HG03139 (cell line): ENCODE data around the gene CARD18.
"Not testable (repeated sequence)": the region's sequence is repeated elsewhere in the genome, so short reads cannot be mapped to it uniquely, and the experiment has no call there.

Experiments
- ATAC-seq: cut with Tn5 transposase; IDR thresholded peaks from one replicate; pipeline ENCODE4 v1.9.1; 2021; ENCODE audit not compliant: unreplicated experiment

The CARD18 gene

GRCh38 chr11:105135883-105136282, 3.7 kb downstream of the CARD18 start:
- no peak for ATAC-seq

GRCh38 chr11:105132716-105133511, 6.7 kb downstream of the CARD18 start:
- ATAC-seq: no peak

DNA sequence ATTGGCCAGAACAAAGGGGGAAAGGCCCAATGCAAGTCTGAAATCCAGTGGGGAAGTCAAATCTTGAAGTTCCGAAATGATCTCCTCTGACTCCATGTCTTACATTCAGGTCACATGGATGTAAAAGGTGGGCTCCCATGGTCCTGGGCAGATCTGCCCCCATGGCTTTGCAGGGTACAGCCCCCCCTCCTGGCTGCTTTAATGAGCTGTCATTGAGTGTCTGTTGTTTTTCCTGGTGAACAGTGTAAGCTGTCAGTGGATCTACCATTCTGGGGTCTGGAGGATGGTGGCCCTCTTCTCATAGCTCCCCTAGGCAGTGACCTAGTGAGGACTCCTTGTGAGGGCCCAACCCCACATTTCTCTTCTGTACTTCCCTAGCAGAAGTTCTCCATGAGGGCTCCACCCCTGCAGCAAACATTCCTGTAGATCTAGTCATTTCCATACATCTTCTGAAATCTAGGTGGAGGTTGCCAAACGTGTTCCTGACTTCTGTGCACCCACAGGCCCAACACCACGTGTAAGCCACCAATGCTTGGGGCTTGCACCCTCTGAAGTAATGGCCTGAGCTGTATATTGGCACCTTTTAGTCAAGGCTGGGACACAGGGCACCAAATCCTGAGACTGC, 9.3 kb downstream of the CARD18 start:
- ATAC-seq: no peak

GRCh38 chr11:105124756-105125155, 14.8 kb downstream of the CARD18 start:
- no peak for ATAC-seq

GRCh38 chr11:105111145-105111944, 28.2 kb downstream of the CARD18 start:
- no peak for ATAC-seq

GRCh38 chr11:105110688-105111030, 28.9 kb downstream of the CARD18 start:
- ATAC-seq: no peak

GRCh38 chr11:105109855-105110687, 29.5 kb downstream of the CARD18 start:
- ATAC-seq: no peak

DNA sequence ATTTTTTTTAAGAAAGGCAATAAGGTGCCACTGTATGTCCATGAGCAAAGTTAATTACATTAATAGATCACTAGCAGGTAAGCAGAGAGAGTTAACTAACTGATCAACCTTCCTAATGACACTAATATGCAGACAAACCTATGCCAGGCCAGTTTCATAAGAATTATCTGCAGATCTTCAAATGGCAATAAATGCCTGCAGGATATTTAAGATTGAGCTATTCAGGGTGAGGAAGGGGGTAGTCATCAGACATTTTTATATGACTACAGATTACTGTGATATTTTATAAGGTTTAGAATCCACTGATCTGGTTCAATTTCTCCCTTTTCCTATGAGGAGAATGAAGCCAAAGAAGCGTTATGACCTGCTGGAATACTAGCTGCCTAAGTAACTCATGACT, 30.2 kb downstream of the CARD18 start:
- no peak for ATAC-seq

DNA sequence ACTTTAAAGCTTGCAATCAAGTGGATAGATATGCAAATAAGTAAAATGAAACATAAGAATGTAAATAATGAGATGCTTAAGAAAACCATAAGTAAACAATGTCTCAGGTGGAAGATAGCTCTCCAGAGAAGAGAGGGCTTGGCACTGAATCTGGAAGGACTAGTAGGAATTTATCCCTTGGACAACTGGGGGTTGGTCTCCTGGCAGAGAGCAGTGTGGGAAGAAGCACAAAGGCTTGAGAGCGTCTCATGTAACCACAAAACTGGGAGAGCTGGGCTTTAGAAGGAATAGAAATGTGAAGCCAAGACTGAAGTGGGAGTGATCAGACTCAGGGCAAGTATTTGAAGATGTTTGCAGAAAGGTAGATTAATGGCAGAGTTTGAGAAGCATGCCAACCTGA, 31.3 kb downstream of the CARD18 start:
- ATAC-seq: no peak

DNA sequence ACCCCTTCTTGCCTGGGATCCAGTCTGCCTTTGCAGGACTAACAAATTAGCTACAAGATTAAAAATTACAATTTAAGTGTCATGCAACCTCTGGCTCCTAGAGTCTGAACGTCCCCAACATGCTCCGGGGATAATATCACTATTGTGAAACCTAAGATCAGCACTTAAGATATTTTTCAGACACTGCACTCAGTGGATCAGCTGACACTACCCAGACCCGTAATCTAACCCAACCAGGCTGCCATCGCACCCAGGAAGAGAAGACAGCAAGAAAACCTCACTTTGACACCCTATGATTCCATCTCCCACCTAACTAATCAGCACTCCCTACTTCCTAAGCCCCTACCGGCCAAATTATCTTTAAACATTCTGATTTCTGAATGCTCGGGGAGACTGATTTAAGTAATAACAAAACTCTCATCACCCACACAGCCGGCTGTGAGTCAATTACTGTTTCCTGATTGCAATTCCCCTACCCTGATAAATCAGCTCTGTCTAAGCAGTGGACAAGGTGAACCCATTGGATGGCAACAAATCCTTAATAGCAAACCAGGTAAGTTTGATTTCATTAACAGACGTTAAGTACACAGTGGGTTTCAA, 32.2 kb downstream of the CARD18 start:
- ATAC-seq: not testable (repeated sequence)

DNA sequence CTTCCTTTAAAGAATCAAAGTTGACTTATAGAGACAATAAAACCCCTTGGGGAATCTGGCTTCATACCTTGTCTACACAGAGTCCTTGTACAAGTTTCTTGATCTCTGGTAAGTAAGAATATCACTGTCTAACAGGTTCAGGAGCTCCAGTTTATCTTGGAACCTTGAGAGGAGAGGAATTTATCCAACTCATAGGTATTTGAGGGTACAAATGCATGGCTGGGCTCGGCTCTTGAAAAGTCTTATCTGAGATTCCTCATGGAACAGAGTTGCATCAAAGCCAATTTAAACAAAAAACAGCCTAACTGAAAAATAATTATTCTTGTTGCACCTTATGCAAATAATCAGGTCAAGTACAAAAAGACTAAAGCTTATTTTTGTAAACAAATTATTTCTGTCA, 33.4 kb downstream of the CARD18 start:
- ATAC-seq: no peak

- ATAC-seq: no peak
These were observed 35.3 kb downstream of the CARD18 start for GRCh38 chr11:105104292-105104691.

DNA sequence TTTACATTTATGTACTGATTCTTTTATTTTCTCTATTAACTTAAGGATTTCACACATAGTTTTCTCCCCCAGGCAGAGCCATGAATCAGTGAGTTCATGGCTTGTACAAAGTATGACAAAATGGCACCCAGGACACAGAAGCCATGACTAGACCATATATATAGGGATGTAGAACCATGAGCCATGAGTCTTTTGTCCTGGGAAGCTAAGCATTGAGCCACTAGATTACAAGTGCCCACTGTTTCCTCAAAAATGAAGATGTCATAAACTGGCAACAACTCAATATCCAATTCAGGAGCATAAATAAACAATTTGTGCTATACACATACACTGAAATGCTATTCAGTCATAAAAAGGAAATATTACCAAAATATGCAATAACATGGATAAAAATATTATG, 36.2 kb downstream of the CARD18 start:
- no peak for ATAC-seq

- not testable (repeated sequence) for ATAC-seq
These were observed 37.4 kb downstream of the CARD18 start for GRCh38 chr11:105102079-105102581.

DNA sequence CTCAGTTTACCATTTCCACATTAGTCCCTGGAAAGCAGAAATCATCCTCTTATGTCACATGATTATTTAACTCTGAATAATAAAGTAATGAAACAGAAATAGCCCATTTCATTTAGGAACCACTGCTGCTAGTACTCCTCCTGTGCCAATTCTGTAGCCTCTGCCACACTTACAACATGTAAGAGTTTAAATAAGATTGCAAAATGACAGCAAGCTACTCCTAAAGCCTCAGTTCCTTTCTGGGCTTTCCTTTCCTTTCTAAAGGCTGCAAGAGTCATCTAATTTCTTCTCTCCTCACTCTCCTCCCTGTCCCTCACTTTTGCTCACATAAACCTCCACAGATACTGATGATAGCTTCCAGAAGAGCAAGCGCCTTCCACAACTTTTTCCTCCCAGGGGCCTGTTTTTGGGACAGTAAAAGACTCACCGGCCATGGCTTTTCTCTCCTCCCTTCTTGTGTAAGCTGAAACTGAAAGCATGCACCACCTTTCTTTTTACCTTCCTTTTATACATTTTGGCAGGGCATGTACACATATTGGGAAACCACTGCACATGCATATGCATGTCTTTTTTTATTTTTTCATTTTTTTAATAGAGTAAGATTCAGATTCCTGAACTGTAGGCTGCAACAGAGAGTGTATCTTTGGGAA, 38.5 kb downstream of the CARD18 start:
- no peak for ATAC-seq

GRCh38 chr11:105100206-105100605, 39.4 kb downstream of the CARD18 start:
- ATAC-seq: no peak

GRCh38 chr11:105099594-105099993, 40.0 kb downstream of the CARD18 start:
- ATAC-seq: not testable (repeated sequence)

GRCh38 chr11:105092256-105093239, 47.0 kb downstream of the CARD18 start:
- ATAC-seq: no peak
